ENCODE measurements around the gene KANTR.
A peak's percentile ranks its signal among the peaks of the same experiment; 100 is the strongest.
"Not testable (repeated sequence)": the region's sequence is repeated elsewhere in the genome, so short reads cannot be mapped to it uniquely, and the experiment has no call there.

KANTR gene

GRCh38 chrX:53133400-53133799 lies 39.5 kb downstream of the KANTR start:
- DNase-seq, result no peak

DNA sequence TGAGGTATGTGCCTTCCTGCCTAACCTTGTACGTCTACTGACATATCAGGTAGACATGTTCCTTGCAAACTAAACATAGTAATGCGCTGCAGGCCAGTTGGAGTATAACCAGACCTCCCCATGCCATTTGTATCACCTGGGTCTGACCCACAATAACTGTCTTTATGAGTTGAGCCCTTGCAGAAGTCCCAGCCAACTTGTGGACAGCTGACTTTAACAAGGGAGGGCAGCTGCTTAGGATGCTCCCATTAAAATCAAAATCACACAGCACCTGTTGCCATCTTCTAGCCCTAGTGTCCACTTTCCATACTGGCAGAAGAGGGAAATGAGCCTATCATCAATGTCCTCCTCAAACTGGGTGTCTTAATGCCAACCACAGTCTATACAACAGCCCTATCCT lies 41.6 kb downstream of the KANTR start:
- no peak for DNase-seq

GRCh38 chrX:53153581-53153980 lies 59.6 kb downstream of the KANTR start:
- no peak for DNase-seq

GRCh38 chrX:53155512-53156206 lies 61.7 kb downstream of the KANTR start:
- no peak for DNase-seq

GRCh38 chrX:53156207-53156596 lies 62.3 kb downstream of the KANTR start:
- no peak for DNase-seq

DNA sequence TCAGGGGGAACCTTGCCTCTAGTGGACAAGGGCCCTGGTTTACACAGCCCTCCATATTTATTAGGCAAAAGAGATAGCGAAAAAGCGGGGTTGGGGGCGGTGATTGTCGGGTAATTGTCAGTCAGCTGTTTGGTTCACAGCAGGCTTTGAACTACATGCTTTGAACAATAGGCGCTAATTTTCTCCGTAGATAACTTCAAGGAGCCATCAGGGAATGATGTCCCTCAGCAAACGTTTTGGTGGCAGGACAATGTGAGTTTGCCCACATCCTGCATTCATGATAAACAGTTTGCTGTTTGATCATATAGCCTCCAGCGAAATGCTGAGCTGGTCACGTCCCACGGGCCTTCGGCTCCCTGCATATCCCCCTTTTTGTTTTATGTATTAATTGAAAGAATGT lies 65.2 kb downstream of the KANTR start:
- DNase-seq, result peak; percentile 0

DNA sequence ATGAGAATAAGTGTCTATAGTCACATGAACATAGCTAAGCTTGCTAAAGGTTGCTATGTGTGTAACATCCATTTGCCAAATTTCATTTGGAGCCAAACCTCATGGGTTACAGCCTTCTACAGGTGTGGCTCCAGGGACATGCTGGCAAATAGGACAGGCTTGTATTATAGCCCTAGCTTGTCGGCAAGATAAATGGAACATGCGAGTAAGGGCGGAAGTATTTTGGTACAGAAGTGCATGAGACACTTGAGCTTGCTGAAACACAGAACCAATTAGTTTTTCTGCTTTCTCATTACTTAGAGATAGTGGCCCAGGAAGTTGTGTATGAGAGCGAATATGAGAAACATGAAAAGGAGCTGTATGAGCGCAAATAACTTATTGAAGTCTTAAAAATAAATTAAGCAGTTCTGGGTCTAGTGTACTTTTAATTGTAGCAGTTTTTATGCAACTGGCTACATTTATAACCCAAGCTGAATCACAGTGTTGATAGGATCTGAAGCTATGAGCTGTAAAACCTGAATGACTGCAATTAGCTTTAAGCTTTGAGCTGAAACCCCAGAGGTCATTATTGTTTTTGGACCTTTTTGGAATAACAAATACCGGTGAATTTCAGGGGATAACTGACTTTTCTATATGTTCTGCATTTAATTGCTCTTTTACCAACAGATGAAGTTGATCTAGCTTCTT lies 66.5 kb downstream of the KANTR start:
- DNase-seq, result no peak

GRCh38 chrX:53163436-53163835 lies 69.5 kb downstream of the KANTR start:
- no peak for DNase-seq

- DNase-seq, result not testable (repeated sequence)
Measured at GRCh38 chrX:53164566-53164965, 70.6 kb downstream of the KANTR start.

- DNase-seq, result no peak
Measured at GRCh38 chrX:53166103-53166502, 72.2 kb downstream of the KANTR start.

- no peak for DNase-seq
Measured at GRCh38 chrX:53171356-53171755, 77.4 kb downstream of the KANTR start.

All from activated CD4-positive, alpha-beta T cell treated with anti-CD3 and anti-CD28 coated beads, Interleukin-2, amount 50 U/mL, for 1 hour (primary cell).